Inflammatory macrophage treated with lipopolysaccharide for 4 hours (primary cell): ENCODE data around the gene SOX9.
A peak's percentile ranks its signal among the peaks of the same experiment; 100 is the strongest.
"Not testable (repeated sequence)": the region's sequence is repeated elsewhere in the genome, so short reads cannot be mapped to it uniquely, and the experiment has no call there.

Source experiments
- DNase-seq: peaks from one replicate; pipeline ENCODE4 v3.0.0-alpha.2; 2020

Gene SOX9

GRCh38 chr17:72111336-72111923 is 9.4 kb upstream of the SOX9 start:
- no peak for DNase-seq

DNA sequence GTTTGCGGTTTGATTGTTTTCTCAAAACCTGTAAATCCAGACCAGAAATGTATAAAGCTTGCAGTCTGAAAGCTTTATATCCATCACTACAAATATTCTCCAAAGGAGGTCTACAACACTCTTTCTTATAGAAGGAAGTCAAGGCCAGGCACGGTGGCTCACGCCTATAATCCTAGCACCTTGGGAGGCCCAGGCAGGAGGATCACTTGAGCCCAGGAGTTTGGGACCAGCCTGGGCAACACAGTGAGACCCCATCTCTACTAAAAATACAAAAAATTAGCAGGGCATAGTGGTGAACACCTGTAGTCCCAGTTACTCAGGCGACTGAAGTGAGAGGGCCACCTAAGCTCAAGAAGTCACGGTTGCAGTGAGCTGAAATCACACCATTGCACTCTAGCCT is 8.9 kb upstream of the SOX9 start:
- DNase-seq: not testable (repeated sequence)

DNA sequence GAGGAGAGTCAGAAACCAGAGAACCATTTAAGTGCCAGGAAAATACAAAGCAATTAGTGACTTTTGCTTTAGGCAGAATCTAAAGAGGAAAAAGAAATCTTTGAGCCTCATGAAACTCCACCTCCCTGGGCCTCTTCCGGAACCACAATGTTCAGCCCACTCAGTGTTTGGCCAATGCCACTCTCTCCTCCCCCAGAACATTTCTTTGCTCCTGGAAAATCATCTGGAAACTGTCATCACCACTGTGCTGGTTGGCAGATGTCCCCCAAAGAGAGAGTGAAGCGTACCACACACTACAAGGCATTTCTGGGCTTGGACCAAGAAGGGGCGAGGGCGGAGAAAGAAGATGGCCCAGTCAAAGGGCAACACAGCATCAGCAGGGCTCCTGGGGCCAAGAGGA is 7.1 kb upstream of the SOX9 start:
- DNase-seq: no peak

DNA sequence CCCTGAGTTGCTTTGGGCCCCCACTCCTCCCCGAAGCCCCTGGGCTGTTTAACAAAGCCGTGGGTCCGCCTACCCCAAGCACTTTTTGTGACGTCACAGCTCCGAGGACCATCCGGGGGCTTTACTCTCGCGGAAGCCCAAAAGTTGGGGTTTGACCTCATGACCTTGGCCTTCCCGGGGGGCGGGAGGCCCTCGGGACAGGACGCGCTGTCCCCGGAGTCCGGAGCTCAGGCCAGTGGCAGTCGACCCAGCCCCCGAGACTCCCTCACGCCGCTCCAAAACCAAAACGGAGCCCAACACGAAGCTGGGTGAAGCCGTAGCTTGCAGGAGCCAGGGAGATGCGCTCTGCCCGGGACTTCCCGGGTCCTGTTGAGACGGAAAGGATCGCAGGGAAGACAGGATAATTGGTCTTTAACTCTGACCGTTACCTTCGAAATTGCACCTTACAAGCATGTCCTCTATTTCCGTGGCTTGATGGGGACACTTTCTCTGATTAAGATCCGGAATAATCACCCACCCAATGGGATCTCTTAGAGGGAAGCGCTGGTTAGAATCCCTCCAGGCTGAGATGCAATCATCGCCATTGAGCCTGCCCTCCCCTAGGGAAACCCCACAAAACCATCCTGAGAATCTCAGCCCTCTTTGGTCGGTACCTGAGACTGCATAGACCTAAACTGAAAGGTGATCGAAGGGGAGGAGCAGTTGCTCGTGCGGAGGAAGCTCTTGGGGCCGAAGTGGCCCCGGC is 4.9 kb upstream of the SOX9 start:
- no peak for DNase-seq

GRCh38 chr17:72116661-72117521 is 3.9 kb upstream of the SOX9 start:
- no peak for DNase-seq

- DNase-seq: no peak
Measured at GRCh38 chr17:72117535-72118334, 3.1 kb upstream of the SOX9 start.

- DNase-seq: peak; percentile 13
Measured at GRCh38 chr17:72118335-72119076, 2.3 kb upstream of the SOX9 start.

GRCh38 chr17:72119077-72119872 is 1.5 kb upstream of the SOX9 start:
- DNase-seq: no peak

DNA sequence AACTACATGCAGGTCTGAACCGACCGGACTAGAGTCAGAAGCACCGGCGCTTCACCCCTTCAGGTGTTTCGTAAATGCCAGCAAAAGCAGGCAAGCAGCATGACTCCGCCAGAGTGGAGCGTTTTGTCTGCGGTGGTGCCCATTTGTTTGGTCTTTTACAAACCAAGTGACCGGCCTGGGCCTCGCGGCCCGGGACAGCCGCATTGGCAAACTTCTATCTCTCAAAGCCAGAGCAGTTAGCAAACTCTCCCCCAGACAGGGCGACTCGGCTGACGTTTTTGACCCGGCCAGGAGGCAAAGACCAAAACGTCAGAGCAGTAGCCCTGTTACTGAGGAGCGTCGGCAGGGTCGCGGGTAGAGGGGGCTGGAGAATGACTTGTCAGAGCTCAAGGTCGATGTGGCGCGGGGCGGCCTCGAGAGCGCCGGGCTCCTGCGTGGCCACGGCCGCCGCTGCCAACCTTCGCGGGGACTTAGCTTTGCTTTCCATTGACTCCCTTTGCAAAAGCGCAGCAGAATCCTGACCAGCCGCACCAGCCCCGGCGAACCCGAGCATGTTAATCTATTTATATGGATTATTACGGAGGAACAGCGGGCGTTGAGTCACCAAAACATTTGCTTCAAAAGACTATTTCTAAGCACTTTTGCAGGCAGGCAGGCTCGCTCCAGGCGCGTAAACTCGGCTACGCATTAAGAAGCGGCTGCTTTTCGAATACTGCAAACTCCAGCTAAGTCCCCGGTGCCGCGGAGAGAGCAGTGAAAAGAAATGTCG is 763 bp upstream of the SOX9 start:
- DNase-seq: no peak

- no peak for DNase-seq
Measured at GRCh38 chr17:72121164-72122009, 567 bp downstream of the SOX9 start.

GRCh38 chr17:72122010-72122764 is 1.4 kb downstream of the SOX9 start:
- no peak for DNase-seq

DNA sequence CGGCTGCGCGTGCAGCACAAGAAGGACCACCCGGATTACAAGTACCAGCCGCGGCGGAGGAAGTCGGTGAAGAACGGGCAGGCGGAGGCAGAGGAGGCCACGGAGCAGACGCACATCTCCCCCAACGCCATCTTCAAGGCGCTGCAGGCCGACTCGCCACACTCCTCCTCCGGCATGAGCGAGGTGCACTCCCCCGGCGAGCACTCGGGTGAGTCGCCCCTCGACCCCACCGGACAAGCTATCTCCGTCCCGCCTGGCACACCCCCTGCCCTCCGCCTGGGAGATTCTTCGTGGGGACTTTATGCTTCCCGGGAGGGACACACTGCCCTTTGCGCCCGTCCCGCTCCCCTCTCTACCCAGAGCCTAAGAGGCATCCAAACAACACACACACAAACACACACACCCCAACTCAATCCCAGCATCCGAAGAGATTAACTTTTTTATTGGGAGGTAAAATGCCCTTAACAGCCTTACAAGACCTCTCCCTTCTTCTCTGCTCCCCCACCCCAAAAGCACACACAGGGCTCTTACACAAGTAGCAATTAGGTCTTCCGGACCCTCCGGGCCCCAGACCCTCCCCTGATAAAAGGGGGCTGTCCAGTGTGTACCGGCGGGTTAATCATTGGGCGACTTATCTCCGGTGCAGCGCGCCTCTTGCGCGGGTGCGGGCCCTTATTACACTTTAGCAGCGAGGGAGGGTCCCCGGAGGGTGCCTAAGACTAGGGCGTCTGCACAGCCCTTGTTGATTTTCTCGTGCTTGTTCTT is 2.1 kb downstream of the SOX9 start:
- no peak for DNase-seq

GRCh38 chr17:72123530-72124437 is 3.0 kb downstream of the SOX9 start:
- no peak for DNase-seq

- no peak for DNase-seq
Measured at GRCh38 chr17:72124438-72124775, 3.6 kb downstream of the SOX9 start.

DNA sequence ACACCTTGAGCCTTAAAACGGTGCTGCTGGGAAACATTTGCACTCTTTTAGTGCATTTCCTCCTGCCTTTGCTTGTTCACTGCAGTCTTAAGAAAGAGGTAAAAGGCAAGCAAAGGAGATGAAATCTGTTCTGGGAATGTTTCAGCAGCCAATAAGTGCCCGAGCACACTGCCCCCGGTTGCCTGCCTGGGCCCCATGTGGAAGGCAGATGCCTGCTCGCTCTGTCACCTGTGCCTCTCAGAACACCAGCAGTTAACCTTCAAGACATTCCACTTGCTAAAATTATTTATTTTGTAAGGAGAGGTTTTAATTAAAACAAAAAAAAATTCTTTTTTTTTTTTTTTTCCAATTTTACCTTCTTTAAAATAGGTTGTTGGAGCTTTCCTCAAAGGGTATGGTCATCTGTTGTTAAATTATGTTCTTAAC is 4.4 kb downstream of the SOX9 start:
- no peak for DNase-seq

- DNase-seq: no peak
Measured at GRCh38 chr17:72125742-72126141, 4.9 kb downstream of the SOX9 start.
